Sigmoid colon (tissue), 4 donors: ENCODE measurements around the gene UBC.

Experiments
- CTCF ChIP-seq, 4 experiments: fragments of 450-650 bp in 3 of 4; fragments of 200-600 bp in 1 of 4; IDR thresholded peaks; one replicate each; pipeline ENCODE4 v1.5.1; 2016 to 2019; ENCODE audit warnings: antibody characterized with exemption in 4 of 4, mild to moderate bottlenecking in 3 of 4, moderate library complexity in 2 of 4
- EP300 ChIP-seq, 4 donors: sonication (generic); formaldehyde crosslinking; IDR thresholded peaks; one replicate each; pipeline ENCODE4 v1.6.1; 2017; ENCODE audit warnings: antibody characterized with exemption in 4 of 4
- POLR2A ChIP-seq, 2 donors: fragments of 450-650 bp; IDR thresholded peaks; one replicate each; pipeline ENCODE4 v1.6.1; 2016; ENCODE audit warnings: antibody characterized with exemption in 2 of 2, mild to moderate bottlenecking in 2 of 2, moderate library complexity in 2 of 2
- POLR2AphosphoS5 ChIP-seq, 4 donors: sonication (generic); formaldehyde crosslinking; IDR thresholded peaks; one replicate each; pipeline ENCODE4 v1.6.1; 2017; ENCODE audit warnings: antibody characterized with exemption in 4 of 4

GRCh38 chr12:124928912-124929530 lies 14.6 kb upstream of the UBC start:
- no peak for TF ChIP-seq CTCF (IDR thresholded peaks at IDR 0.05)
- no peak for TF ChIP-seq EP300 (IDR thresholded peaks at IDR 0.05)
- no peak for TF ChIP-seq POLR2AphosphoS5 (IDR thresholded peaks at IDR 0.05)
- no peak for TF ChIP-seq POLR2A (IDR thresholded peaks at IDR 0.05)
